Caco-2 (cell line): ENCODE measurements around the gene HLF. TPM values are rescaled to one million over a fixed set of nuclear protein-coding genes. Genes with fewer than 3 reads are reported as not detected.

Experiments used
- BruUV-seq: library from RNA; stranded (reverse); fragments of 400-500 nt; replicated peaks from 2 replicates; lab custom pipeline; 2021; lab: Mats Ljungman, UMichigan
- CTCF ChIA-PET: fragments of 300-600 bp; sonication (Branson Sonifier 250); formaldehyde crosslinking; loops from one replicate; lab custom pipeline; 2022; ENCODE audit warnings: antibody characterized with exemption; lab: Charles Lee
- POLR2A ChIA-PET: fragments of 300-600 bp; sonication (Branson Sonifier 250); formaldehyde crosslinking; loops from one replicate; lab custom pipeline; 2022; ENCODE audit warnings: antibody characterized with exemption; lab: Charles Lee
- DNase-seq, 2 experiments: peaks; one replicate each; pipeline versions ENCODE4 v3.0.0 to v3.0.0-alpha.2; 2020 to 2022
- H3K27me3 ChIP-seq: replicated peaks from 2 replicates; pipeline ENCODE4 v1.6.0; 2011; ENCODE audit warnings: low read length; ENCODE audit not compliant: control insufficient read depth, insufficient read depth
- H3K36me3 ChIP-seq: 2 replicates; pipeline ENCODE4 v1.5.1; 2011; ENCODE audit warnings: low read length; ENCODE audit not compliant: control insufficient read depth, insufficient read depth
- H3K4me1 ChIP-seq: fragments of 250-450 bp; sonication (Bioruptor Pico); 2 replicates; pipeline ENCODE4 v1.5.1; 2020; ENCODE audit warnings: mild to moderate bottlenecking
- H3K4me3 ChIP-seq: 2 replicates; pipeline ENCODE4 v1.5.1; 2011; ENCODE audit warnings: low read depth, mild to moderate bottlenecking, control low read depth, low read length
- H3K9me3 ChIP-seq: fragments of 250-450 bp; sonication (Bioruptor Pico); 2 replicates; pipeline ENCODE4 v1.5.1; 2020; ENCODE audit warnings: mild to moderate bottlenecking, moderate library complexity
- H3K27ac Mint-ChIP-seq: one replicate; pipeline ENCODE4 v1.8.0; 2022; ENCODE audit warnings: mixed read lengths; ENCODE audit not compliant: unreplicated experiment
- H3K27me3 Mint-ChIP-seq: one replicate; pipeline ENCODE4 v1.8.0; 2022; ENCODE audit warnings: mixed read lengths; ENCODE audit not compliant: insufficient read depth, unreplicated experiment
- H3K36me3 Mint-ChIP-seq: one replicate; pipeline ENCODE4 v1.8.0; 2022; ENCODE audit warnings: mild to moderate bottlenecking, mixed read lengths; ENCODE audit not compliant: insufficient read depth, unreplicated experiment
- H3K4me1 Mint-ChIP-seq: one replicate; pipeline ENCODE4 v1.8.0; 2022; ENCODE audit warnings: low read depth, mixed read lengths; ENCODE audit not compliant: unreplicated experiment
- H3K4me3 Mint-ChIP-seq: one replicate; pipeline ENCODE4 v1.8.0; 2022; ENCODE audit warnings: mild to moderate bottlenecking, moderate library complexity, mixed read lengths; ENCODE audit not compliant: unreplicated experiment
- H3K9me3 Mint-ChIP-seq: one replicate; pipeline ENCODE4 v1.8.0; 2022; ENCODE audit warnings: mixed read lengths; ENCODE audit not compliant: unreplicated experiment
- CTCF ChIP-seq, 2 experiments: fragments of 200-600 bp in 1 of 2; IDR thresholded peaks; 1 replicate in 1 of 2; 2 replicates in 1 of 2; pipeline versions ENCODE4 v1.5.1 to v1.8.0; 2011 to 2022; ENCODE audit warnings: antibody characterized with exemption in 1 of 2, control low read depth in 1 of 2, inconsistent platforms in 1 of 2, low read depth in 1 of 2, low read length in 1 of 2, mild to moderate bottlenecking in 1 of 2, moderate library complexity in 1 of 2; ENCODE audit not compliant: insufficient read depth in 1 of 2, severe bottlenecking in 1 of 2, unreplicated experiment in 1 of 2
- intact Hi-C: fragments of 100-400 bp; cut with micrococcal nuclease; formaldehyde crosslinking; loops from one replicate; pipeline ENCODE4 v1.10.0; 2022; ENCODE audit not compliant: unreplicated experiment
- total RNA-seq: library from RNA; stranded (reverse); gene quantifications from 2 replicates; pipeline ENCODE4 v1.2.3, GENCODE V29; 2022

Gene HLF
- total RNA-seq, 1 experiment from 2014 or later: 19.8 TPM

- Histone ChIP-seq H3K9me3 (no peaks in the 10 kb centered on the region), H3K4me1 (no peaks in the 10 kb centered on the region), H3K36me3 (no peaks in the 10 kb centered on the region), H3K4me3 (no peak overlapping the region), H3K27me3 (no peaks in the 10 kb centered on the region)
- CTCF ChIA-PET: no interaction called here
- no TSS peak for BruUV-seq
- Mint-ChIP-seq H3K9me3 (no peaks in the 10 kb centered on the region), H3K36me3 (no peaks in the 10 kb centered on the region), H3K4me1 (no peaks in the 10 kb centered on the region), H3K27ac (no peak overlapping the region), H3K27me3 (no peaks in the 10 kb centered on the region), H3K4me3 (no peak overlapping the region)
- intact Hi-C loops: no loop called here
- POLR2A ChIA-PET: no interaction called here
- TF ChIP-seq CTCF (IDR thresholded peaks at IDR 0.05; ENCODE audit: insufficient read depth in 1 of 2, low read depth in 1 of 2, low read length in 1 of 2, severe bottlenecking in 1 of 2, unreplicated experiment in 1 of 2): no peak
- DNase-seq: no peak
Measured at GRCh38 chr17:55248077-55248476, 16.7 kb upstream of the HLF start.

- Mint-ChIP-seq H3K36me3 (no peaks in the 10 kb centered on the region), H3K4me3 (no peak overlapping the region), H3K27me3 (no peaks in the 10 kb centered on the region), H3K4me1 (peaks cover 6% of the 10 kb centered on the region), H3K9me3 (no peaks in the 10 kb centered on the region), H3K27ac (no peak overlapping the region)
- Histone ChIP-seq H3K36me3 (no peaks in the 10 kb centered on the region), H3K4me1 (no peaks in the 10 kb centered on the region), H3K9me3 (no peaks in the 10 kb centered on the region), H3K27me3 (no peaks in the 10 kb centered on the region), H3K4me3 (no peak overlapping the region)
- CTCF ChIA-PET: no interaction called here
- BruUV-seq: no TSS peak
- no peak for DNase-seq
- intact Hi-C loops: no loop called here
- no peak for TF ChIP-seq CTCF (IDR thresholded peaks at IDR 0.05; ENCODE audit: insufficient read depth in 1 of 2, low read depth in 1 of 2, low read length in 1 of 2, severe bottlenecking in 1 of 2, unreplicated experiment in 1 of 2)
- POLR2A ChIA-PET: interaction anchor here (1.5 kb wide), 1 partner anchor 12 kb away, joined by 3 read pairs; no protein-coding TSS in a partner anchor
Measured at GRCh38 chr17:55249861-55250260, 14.9 kb upstream of the HLF start.

GRCh38 chr17:55254375-55254774 lies 10.4 kb upstream of the HLF start:
- Histone ChIP-seq H3K4me1 (no peaks in the 10 kb centered on the region), H3K9me3 (no peaks in the 10 kb centered on the region), H3K36me3 (no peaks in the 10 kb centered on the region), H3K4me3 (no peak overlapping the region), H3K27me3 (no peaks in the 10 kb centered on the region)
- H3K27me3 Mint-ChIP-seq: no peaks in the 10 kb centered on the region
- peaks cover 6% of the 10 kb centered on the region for H3K4me1 Mint-ChIP-seq
- CTCF ChIA-PET: no interaction called here
- H3K9me3 Mint-ChIP-seq: no peaks in the 10 kb centered on the region
- no peak overlapping the region for H3K27ac Mint-ChIP-seq
- POLR2A ChIA-PET: no interaction called here
- no peak overlapping the region for H3K4me3 Mint-ChIP-seq
- intact Hi-C loops: no loop called here
- no peaks in the 10 kb centered on the region for H3K36me3 Mint-ChIP-seq
- no peak for TF ChIP-seq CTCF (IDR thresholded peaks at IDR 0.05; ENCODE audit: insufficient read depth in 1 of 2, low read depth in 1 of 2, low read length in 1 of 2, severe bottlenecking in 1 of 2, unreplicated experiment in 1 of 2)
- no peak for DNase-seq
- BruUV-seq: no TSS peak
